Testis (tissue), 2 donors: ENCODE results near the gene DMD.

Source experiments
- CTCF ChIP-seq, 3 experiments: fragments of 450-650 bp in 2 of 3; fragments of 200-600 bp in 1 of 3; sonication (generic) in 1 of 3; IDR thresholded peaks; one replicate each; pipeline ENCODE4 v1.5.1; 2016 to 2019; ENCODE audit warnings: antibody characterized with exemption in 3 of 3, mild to moderate bottlenecking in 2 of 3, moderate library complexity in 1 of 3
- POLR2A ChIP-seq: fragments of 450-650 bp; IDR thresholded peaks from one replicate; pipeline ENCODE4 v1.6.1; 2017; ENCODE audit warnings: antibody characterized with exemption, mild to moderate bottlenecking, moderate library complexity

- TF ChIP-seq CTCF (IDR thresholded peaks at IDR 0.05), result no peak
- TF ChIP-seq POLR2A, result no peak
These were observed 1965.6 kb downstream of the DMD start for GRCh38 chrX:31245714-31246113.
